Activated naive CD4-positive, alpha-beta T cell treated with anti-CD3 and anti-CD28 coated beads, Interleukin-2, amount 50 U/mL, for 24 hours (primary cell): Measurements from ENCODE around the gene CFAP65.
A peak's percentile ranks its signal among the peaks of the same experiment; 100 is the strongest.

Experiments used
- H3K27ac Mint-ChIP-seq: one replicate; pipeline ENCODE4 v1.8.0; 2021; ENCODE audit warnings: mild to moderate bottlenecking, mixed read lengths
- H3K27me3 Mint-ChIP-seq: one replicate; pipeline ENCODE4 v1.8.0; 2021; ENCODE audit warnings: mixed read lengths
- H3K36me3 Mint-ChIP-seq: one replicate; pipeline ENCODE4 v1.8.0; 2021; ENCODE audit warnings: mixed read lengths
- H3K4me1 Mint-ChIP-seq: one replicate; pipeline ENCODE4 v1.8.0; 2021; ENCODE audit warnings: mixed read lengths
- H3K4me3 Mint-ChIP-seq: one replicate; pipeline ENCODE4 v1.8.0; 2021; ENCODE audit warnings: mild to moderate bottlenecking, mixed read lengths
- H3K9me3 Mint-ChIP-seq: one replicate; pipeline ENCODE4 v1.8.0; 2021; ENCODE audit warnings: mixed read lengths

Gene CFAP65

GRCh38 chr2:219010873-219011272 is 30.4 kb downstream of the CFAP65 start:
- Mint-ChIP-seq H3K9me3 (no peaks in the 10 kb centered on the region), H3K27ac (no peak overlapping the region), H3K27me3 (peaks cover 15% of the 10 kb centered on the region)

GRCh38 chr2:219010162-219010756 is 31.1 kb downstream of the CFAP65 start:
- Mint-ChIP-seq H3K9me3 (no peaks in the 10 kb centered on the region), H3K4me3 (no peak overlapping the region), H3K4me1 (no peaks in the 10 kb centered on the region), H3K27me3 (peaks cover 21% of the 10 kb centered on the region), H3K27ac (no peak overlapping the region), H3K36me3 (no peaks in the 10 kb centered on the region)

More at GRCh38 chr2:219010873-219011272, 30.4 kb downstream of the CFAP65 start:
- Mint-ChIP-seq H3K36me3 (no peaks in the 10 kb centered on the region), H3K4me1 (no peaks in the 10 kb centered on the region), H3K4me3 (no peak overlapping the region)

GRCh38 chr2:219009294-219009693 is 32.0 kb downstream of the CFAP65 start:
- Mint-ChIP-seq H3K4me3 (no peak overlapping the region), H3K27me3 (peaks cover 25% of the 10 kb centered on the region), H3K4me1 (no peaks in the 10 kb centered on the region), H3K27ac (no peak overlapping the region), H3K36me3 (no peaks in the 10 kb centered on the region), H3K9me3 (no peaks in the 10 kb centered on the region)

GRCh38 chr2:219003979-219004378 is 37.3 kb downstream of the CFAP65 start:
- Mint-ChIP-seq H3K27me3 (peaks cover 42% of the 10 kb centered on the region), H3K36me3 (no peaks in the 10 kb centered on the region), H3K27ac (peak overlapping the region; percentile 41), H3K4me3 (peak overlapping the region; percentile 28), H3K9me3 (no peaks in the 10 kb centered on the region), H3K4me1 (peaks cover 4% of the 10 kb centered on the region)

GRCh38 chr2:219003267-219003634 is 38.1 kb downstream of the CFAP65 start:
- Mint-ChIP-seq H3K27ac (no peak overlapping the region), H3K27me3 (peaks cover 46% of the 10 kb centered on the region), H3K36me3 (no peaks in the 10 kb centered on the region), H3K9me3 (no peaks in the 10 kb centered on the region), H3K4me3 (peak overlapping the region; percentile 55), H3K4me1 (peaks cover 4% of the 10 kb centered on the region)

- peaks cover 4% of the 10 kb centered on the region for H3K4me1 Mint-ChIP-seq
- peaks cover 49% of the 10 kb centered on the region for H3K27me3 Mint-ChIP-seq
- no peak overlapping the region for H3K27ac Mint-ChIP-seq
- H3K9me3 Mint-ChIP-seq, result no peaks in the 10 kb centered on the region
- peak overlapping the region; percentile 61 for H3K4me3 Mint-ChIP-seq
- H3K36me3 Mint-ChIP-seq, result no peaks in the 10 kb centered on the region
These were observed 38.7 kb downstream of the CFAP65 start for GRCh38 chr2:219002395-219003266.

GRCh38 chr2:219001577-219002394 is 39.5 kb downstream of the CFAP65 start:
- Mint-ChIP-seq H3K4me3 (peak overlapping the region; percentile 30), H3K36me3 (no peaks in the 10 kb centered on the region), H3K27me3 (peaks cover 47% of the 10 kb centered on the region), H3K4me1 (peaks cover 4% of the 10 kb centered on the region), H3K9me3 (no peaks in the 10 kb centered on the region), H3K27ac (no peak overlapping the region)

GRCh38 chr2:219001100-219001576 is 40.2 kb downstream of the CFAP65 start:
- H3K27me3 Mint-ChIP-seq, result peaks cover 48% of the 10 kb centered on the region
- H3K27ac Mint-ChIP-seq, result no peak overlapping the region
- no peaks in the 10 kb centered on the region for H3K9me3 Mint-ChIP-seq
- H3K4me3 Mint-ChIP-seq, result peak overlapping the region; percentile 23
- H3K36me3 Mint-ChIP-seq, result no peaks in the 10 kb centered on the region
- H3K4me1 Mint-ChIP-seq, result peaks cover 4% of the 10 kb centered on the region

GRCh38 chr2:219000569-219000960 is 40.8 kb downstream of the CFAP65 start:
- H3K4me1 Mint-ChIP-seq, result peaks cover 8% of the 10 kb centered on the region
- H3K4me3 Mint-ChIP-seq, result peak overlapping the region; percentile 23
- peaks cover 50% of the 10 kb centered on the region for H3K27me3 Mint-ChIP-seq
- H3K36me3 Mint-ChIP-seq, result no peaks in the 10 kb centered on the region
- H3K27ac Mint-ChIP-seq, result no peak overlapping the region
- no peaks in the 10 kb centered on the region for H3K9me3 Mint-ChIP-seq

- Mint-ChIP-seq H3K27ac (no peak overlapping the region), H3K4me1 (peaks cover 11% of the 10 kb centered on the region), H3K36me3 (no peaks in the 10 kb centered on the region), H3K27me3 (peaks cover 50% of the 10 kb centered on the region), H3K9me3 (no peaks in the 10 kb centered on the region), H3K4me3 (no peak overlapping the region)
These were observed 41.3 kb downstream of the CFAP65 start for GRCh38 chr2:218999881-219000568.

GRCh38 chr2:218999021-218999880 is 42.1 kb downstream of the CFAP65 start:
- Mint-ChIP-seq H3K27me3 (peaks cover 49% of the 10 kb centered on the region), H3K4me1 (peaks cover 11% of the 10 kb centered on the region), H3K4me3 (no peak overlapping the region), H3K9me3 (no peaks in the 10 kb centered on the region), H3K27ac (no peak overlapping the region), H3K36me3 (no peaks in the 10 kb centered on the region)

- peaks cover 47% of the 10 kb centered on the region for H3K27me3 Mint-ChIP-seq
- no peaks in the 10 kb centered on the region for H3K36me3 Mint-ChIP-seq
- no peak overlapping the region for H3K27ac Mint-ChIP-seq
- H3K4me1 Mint-ChIP-seq, result peaks cover 11% of the 10 kb centered on the region
- H3K9me3 Mint-ChIP-seq, result no peaks in the 10 kb centered on the region
- no peak overlapping the region for H3K4me3 Mint-ChIP-seq
These were observed 42.8 kb downstream of the CFAP65 start for GRCh38 chr2:218998414-218999002.

- no peaks in the 10 kb centered on the region for H3K9me3 Mint-ChIP-seq
These were observed 43.6 kb downstream of the CFAP65 start for GRCh38 chr2:218997731-218998130.

GRCh38 chr2:218996937-218997336 is 44.4 kb downstream of the CFAP65 start:
- Mint-ChIP-seq H3K4me3 (no peak overlapping the region), H3K27me3 (peaks cover 44% of the 10 kb centered on the region), H3K36me3 (no peaks in the 10 kb centered on the region), H3K27ac (no peak overlapping the region), H3K4me1 (peaks cover 7% of the 10 kb centered on the region), H3K9me3 (no peaks in the 10 kb centered on the region)

More at GRCh38 chr2:218997731-218998130, 43.6 kb downstream of the CFAP65 start:
- Mint-ChIP-seq H3K27ac (no peak overlapping the region), H3K27me3 (peaks cover 45% of the 10 kb centered on the region), H3K36me3 (no peaks in the 10 kb centered on the region), H3K4me3 (no peak overlapping the region), H3K4me1 (peaks cover 7% of the 10 kb centered on the region)
